Activated T-helper 9 cell treated with anti-CD3 and anti-CD28 coated beads, Interleukin-2, amount 50 U/mL, for 16 hours (primary cell): ENCODE data around the gene CCNY.
A peak's percentile ranks its signal among the peaks of the same experiment; 100 is the strongest.
"Not testable (repeated sequence)": the region's sequence is repeated elsewhere in the genome, so short reads cannot be mapped to it uniquely, and the experiment has no call there.

Experiments
- DNase-seq: peaks from one replicate; pipeline ENCODE4 v3.0.0-alpha.2; 2020; ENCODE audit warnings: low read depth

Gene CCNY

GRCh38 chr10:35336084-35336831, at the start of gene CCNY:
CCNY (plus strand) TSS chr10:35336509; CDS start chr10:35337054, 545 bp downstream.
- peak; percentile 68 for DNase-seq

GRCh38 chr10:35289198-35289597, 47.1 kb upstream of the CCNY start:
- DNase-seq = no peak

- DNase-seq = no peak
Measured at GRCh38 chr10:35294506-35294905, 41.8 kb upstream of the CCNY start.

GRCh38 chr10:35299016-35299415, 37.3 kb upstream of the CCNY start:
- DNase-seq = no peak

GRCh38 chr10:35300063-35300699, 36.1 kb upstream of the CCNY start:
- DNase-seq = no peak

- no peak for DNase-seq
Measured at GRCh38 chr10:35304649-35305048, 31.7 kb upstream of the CCNY start.

GRCh38 chr10:35306852-35307251, 29.5 kb upstream of the CCNY start:
- DNase-seq = no peak

- DNase-seq = no peak
Measured at GRCh38 chr10:35307297-35307696, 29.0 kb upstream of the CCNY start.

GRCh38 chr10:35308809-35309208, 27.5 kb upstream of the CCNY start:
- no peak for DNase-seq

GRCh38 chr10:35314142-35314541, 22.2 kb upstream of the CCNY start:
- not testable (repeated sequence) for DNase-seq

- DNase-seq = not testable (repeated sequence)
Measured at GRCh38 chr10:35315235-35315634, 21.1 kb upstream of the CCNY start.

GRCh38 chr10:35316218-35316967, 19.9 kb upstream of the CCNY start:
- DNase-seq = no peak

- no peak for DNase-seq
Measured at GRCh38 chr10:35318551-35318950, 17.8 kb upstream of the CCNY start.

GRCh38 chr10:35320341-35320740, 16.0 kb upstream of the CCNY start:
- no peak for DNase-seq

- DNase-seq = no peak
Measured at GRCh38 chr10:35322636-35323035, 13.7 kb upstream of the CCNY start.

- no peak for DNase-seq
Measured at GRCh38 chr10:35324196-35324595, 12.1 kb upstream of the CCNY start.

GRCh38 chr10:35326466-35327235, 9.7 kb upstream of the CCNY start:
- DNase-seq = no peak

- DNase-seq = no peak
Measured at GRCh38 chr10:35327790-35328403, 8.4 kb upstream of the CCNY start.

- no peak for DNase-seq
Measured at GRCh38 chr10:35328404-35329037, 7.8 kb upstream of the CCNY start.

GRCh38 chr10:35329520-35329919, 6.8 kb upstream of the CCNY start:
- no peak for DNase-seq
